ENCODE data around the gene NIFK. TPM values are rescaled to one million over a fixed set of nuclear protein-coding genes. Genes with fewer than 3 reads are reported as not detected.
"Not testable (repeated sequence)": the region's sequence is repeated elsewhere in the genome, so short reads cannot be mapped to it uniquely, and the experiment has no call there.

NIFK gene
- total RNA-seq, 1 experiment from 2014 or later: 102 TPM

- in situ Hi-C loops (cut with HindIII; ENCODE audit: low pct_unique_long_range_greater_than_20kb, low sequenced_read_pairs): no loop called here
Measured at GRCh38 chr2:121705958-121706357, 30.7 kb downstream of the NIFK start.

GRCh38 chr2:121705390-121705789, 31.3 kb downstream of the NIFK start:
- in situ Hi-C loops (cut with HindIII; ENCODE audit: low pct_unique_long_range_greater_than_20kb, low sequenced_read_pairs): no loop called here

More at GRCh38 chr2:121705958-121706357, 30.7 kb downstream of the NIFK start:
- no peak for DNase-seq (ENCODE audit: low read depth, low spot score)

GRCh38 chr2:121701761-121702160, 34.9 kb downstream of the NIFK start:
- DNase-seq (ENCODE audit: low read depth, low spot score); in situ Hi-C loops (cut with HindIII; ENCODE audit: low pct_unique_long_range_greater_than_20kb, low sequenced_read_pairs): not testable (repeated sequence)

More at GRCh38 chr2:121705390-121705789, 31.3 kb downstream of the NIFK start:
- no peak for DNase-seq (ENCODE audit: low read depth, low spot score)

GRCh38 chr2:121699421-121700333, 37.0 kb downstream of the NIFK start:
- in situ Hi-C loops (cut with HindIII; ENCODE audit: low pct_unique_long_range_greater_than_20kb, low sequenced_read_pairs): no loop called here
- DNase-seq (ENCODE audit: low read depth, low spot score): no peak

- in situ Hi-C loops (cut with HindIII; ENCODE audit: low pct_unique_long_range_greater_than_20kb, low sequenced_read_pairs): no loop called here
- no peak for DNase-seq (ENCODE audit: low read depth, low spot score)
Measured at GRCh38 chr2:121698318-121698930, 38.3 kb downstream of the NIFK start.

GRCh38 chr2:121697108-121697631, 39.5 kb downstream of the NIFK start:
- DNase-seq (ENCODE audit: low read depth, low spot score): peak; percentile 16
- in situ Hi-C loops (cut with HindIII; ENCODE audit: low pct_unique_long_range_greater_than_20kb, low sequenced_read_pairs): no loop called here

- no peak for DNase-seq (ENCODE audit: low read depth, low spot score)
- in situ Hi-C loops (cut with HindIII; ENCODE audit: low pct_unique_long_range_greater_than_20kb, low sequenced_read_pairs): no loop called here
Measured at GRCh38 chr2:121696410-121696930, 40.2 kb downstream of the NIFK start.

- DNase-seq (ENCODE audit: low read depth, low spot score): no peak
- in situ Hi-C loops (cut with HindIII; ENCODE audit: low pct_unique_long_range_greater_than_20kb, low sequenced_read_pairs): no loop called here
Measured at GRCh38 chr2:121695171-121695451, 41.6 kb downstream of the NIFK start.

- in situ Hi-C loops (cut with HindIII; ENCODE audit: low pct_unique_long_range_greater_than_20kb, low sequenced_read_pairs): no loop called here
- no peak for DNase-seq (ENCODE audit: low read depth, low spot score)
Measured at GRCh38 chr2:121694398-121695170, 42.1 kb downstream of the NIFK start.

GRCh38 chr2:121690572-121690971, 46.1 kb downstream of the NIFK start:
- DNase-seq (ENCODE audit: low read depth, low spot score); in situ Hi-C loops (cut with HindIII; ENCODE audit: low pct_unique_long_range_greater_than_20kb, low sequenced_read_pairs): not testable (repeated sequence)

GRCh38 chr2:121690095-121690494, 46.6 kb downstream of the NIFK start:
- DNase-seq (ENCODE audit: low read depth, low spot score): peak; percentile 14
- in situ Hi-C loops (cut with HindIII; ENCODE audit: low pct_unique_long_range_greater_than_20kb, low sequenced_read_pairs): no loop called here

GRCh38 chr2:121689356-121689755, 47.3 kb downstream of the NIFK start:
- DNase-seq (ENCODE audit: low read depth, low spot score): peak; percentile 62

GRCh38 chr2:121688820-121689219, 47.9 kb downstream of the NIFK start:
- DNase-seq (ENCODE audit: low read depth, low spot score): no peak
- in situ Hi-C loops (cut with HindIII; ENCODE audit: low pct_unique_long_range_greater_than_20kb, low sequenced_read_pairs): no loop called here

More at GRCh38 chr2:121689356-121689755, 47.3 kb downstream of the NIFK start:
- in situ Hi-C loops (cut with HindIII; ENCODE audit: low pct_unique_long_range_greater_than_20kb, low sequenced_read_pairs): no loop called here

- no peak for DNase-seq (ENCODE audit: low read depth, low spot score)
- in situ Hi-C loops (cut with HindIII; ENCODE audit: low pct_unique_long_range_greater_than_20kb, low sequenced_read_pairs): no loop called here
Measured at GRCh38 chr2:121686902-121687301, 49.8 kb downstream of the NIFK start.

- DNase-seq (ENCODE audit: low read depth, low spot score): no peak
- in situ Hi-C loops (cut with HindIII; ENCODE audit: low pct_unique_long_range_greater_than_20kb, low sequenced_read_pairs): no loop called here
Measured at GRCh38 chr2:121686218-121686617, 50.5 kb downstream of the NIFK start.

- in situ Hi-C loops (cut with HindIII; ENCODE audit: low pct_unique_long_range_greater_than_20kb, low sequenced_read_pairs): no loop called here
- DNase-seq (ENCODE audit: low read depth, low spot score): no peak
Measured at GRCh38 chr2:121682396-121683298, 54.0 kb downstream of the NIFK start.

GRCh38 chr2:121677855-121678254, 58.8 kb downstream of the NIFK start:
- in situ Hi-C loops (cut with HindIII; ENCODE audit: low pct_unique_long_range_greater_than_20kb, low sequenced_read_pairs): no loop called here

More at GRCh38 chr2:121677855-121678254, 58.8 kb downstream of the NIFK start:
- no peak for DNase-seq (ENCODE audit: low read depth, low spot score)
